ENCODE measurements around the gene ABCA4.

DNA sequence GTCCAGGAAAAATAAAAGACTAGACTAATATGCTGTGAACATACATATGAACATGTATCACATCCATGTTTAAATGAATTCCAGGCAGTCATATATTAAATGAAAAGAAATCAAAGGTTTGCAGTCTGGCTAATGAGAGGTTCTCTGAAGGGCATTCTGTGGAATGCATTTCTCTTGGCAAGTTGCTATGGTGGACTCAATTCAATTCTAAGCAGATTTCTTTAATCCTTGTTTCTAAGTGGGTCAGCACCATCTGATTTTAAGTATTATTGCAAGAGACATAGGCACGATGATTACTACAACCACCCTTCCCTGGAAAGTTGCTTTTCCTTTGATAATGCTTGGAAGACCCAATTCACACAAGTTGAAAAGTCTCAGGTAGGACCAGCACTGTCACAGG lies 23.9 kb upstream of the ABCA4 start:
- no peak for TF ChIP-seq ZNF239 (tag by site-specific recombination; IDR thresholded peaks at IDR 0.05)
- TF ChIP-seq, protein P1, sequence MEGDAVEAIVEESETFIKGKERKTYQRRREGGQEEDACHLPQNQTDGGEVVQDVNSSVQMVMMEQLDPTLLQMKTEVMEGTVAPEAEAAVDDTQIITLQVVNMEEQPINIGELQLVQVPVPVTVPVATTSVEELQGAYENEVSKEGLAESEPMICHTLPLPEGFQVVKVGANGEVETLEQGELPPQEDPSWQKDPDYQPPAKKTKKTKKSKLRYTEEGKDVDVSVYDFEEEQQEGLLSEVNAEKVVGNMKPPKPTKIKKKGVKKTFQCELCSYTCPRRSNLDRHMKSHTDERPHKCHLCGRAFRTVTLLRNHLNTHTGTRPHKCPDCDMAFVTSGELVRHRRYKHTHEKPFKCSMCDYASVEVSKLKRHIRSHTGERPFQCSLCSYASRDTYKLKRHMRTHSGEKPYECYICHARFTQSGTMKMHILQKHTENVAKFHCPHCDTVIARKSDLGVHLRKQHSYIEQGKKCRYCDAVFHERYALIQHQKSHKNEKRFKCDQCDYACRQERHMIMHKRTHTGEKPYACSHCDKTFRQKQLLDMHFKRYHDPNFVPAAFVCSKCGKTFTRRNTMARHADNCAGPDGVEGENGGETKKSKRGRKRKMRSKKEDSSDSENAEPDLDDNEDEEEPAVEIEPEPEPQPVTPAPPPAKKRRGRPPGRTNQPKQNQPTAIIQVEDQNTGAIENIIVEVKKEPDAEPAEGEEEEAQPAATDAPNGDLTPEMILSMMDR (tag by site-specific recombination; IDR thresholded peaks at IDR 0.05): no peak
- TF ChIP-seq ZNF211 (tag by site-specific recombination; IDR thresholded peaks at IDR 0.05; ENCODE audit: low read depth): no peak
- TF ChIP-seq ZNF660 (tag by site-specific recombination; IDR thresholded peaks at IDR 0.05): no peak
- TF ChIP-seq, protein P2, sequence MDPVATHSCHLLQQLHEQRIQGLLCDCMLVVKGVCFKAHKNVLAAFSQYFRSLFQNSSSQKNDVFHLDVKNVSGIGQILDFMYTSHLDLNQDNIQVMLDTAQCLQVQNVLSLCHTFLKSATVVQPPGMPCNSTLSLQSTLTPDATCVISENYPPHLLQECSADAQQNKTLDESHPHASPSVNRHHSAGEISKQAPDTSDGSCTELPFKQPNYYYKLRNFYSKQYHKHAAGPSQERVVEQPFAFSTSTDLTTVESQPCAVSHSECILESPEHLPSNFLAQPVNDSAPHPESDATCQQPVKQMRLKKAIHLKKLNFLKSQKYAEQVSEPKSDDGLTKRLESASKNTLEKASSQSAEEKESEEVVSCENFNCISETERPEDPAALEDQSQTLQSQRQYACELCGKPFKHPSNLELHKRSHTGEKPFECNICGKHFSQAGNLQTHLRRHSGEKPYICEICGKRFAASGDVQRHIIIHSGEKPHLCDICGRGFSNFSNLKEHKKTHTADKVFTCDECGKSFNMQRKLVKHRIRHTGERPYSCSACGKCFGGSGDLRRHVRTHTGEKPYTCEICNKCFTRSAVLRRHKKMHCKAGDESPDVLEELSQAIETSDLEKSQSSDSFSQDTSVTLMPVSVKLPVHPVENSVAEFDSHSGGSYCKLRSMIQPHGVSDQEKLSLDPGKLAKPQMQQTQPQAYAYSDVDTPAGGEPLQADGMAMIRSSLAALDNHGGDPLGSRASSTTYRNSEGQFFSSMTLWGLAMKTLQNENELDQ (tag by site-specific recombination; IDR thresholded peaks at IDR 0.05; ENCODE audit: low read depth): no peak

All from HEK293 (cell line).